NT2/D1 (cell line): ENCODE data around the gene GPR132.
"Not testable (repeated sequence)": the region's sequence is repeated elsewhere in the genome, so short reads cannot be mapped to it uniquely, and the experiment has no call there.

Source experiments
- DNase-seq: peaks from one replicate; pipeline ENCODE4 v3.0.0-alpha.2; 2011; ENCODE audit warnings: low read depth, low spot score
- H3K27me3 ChIP-seq: 2 replicates; pipeline ENCODE4 v1.6.0; 2011; ENCODE audit warnings: mild to moderate bottlenecking; ENCODE audit not compliant: insufficient read length, insufficient read depth
- H3K36me3 ChIP-seq: 2 replicates; pipeline ENCODE4 v1.6.1; 2011; ENCODE audit warnings: mild to moderate bottlenecking, low read length, mixed read lengths; ENCODE audit not compliant: insufficient read depth, insufficient read length
- H3K4me1 ChIP-seq: 2 replicates; pipeline ENCODE4 v1.5.1; 2011; ENCODE audit not compliant: insufficient read depth, insufficient read length
- H3K4me3 ChIP-seq: 2 replicates; pipeline ENCODE4 v1.5.1; 2011; ENCODE audit warnings: low read depth; ENCODE audit not compliant: insufficient read length
- H3K9ac ChIP-seq: 2 replicates; pipeline ENCODE4 v1.6.0; 2011; ENCODE audit warnings: low read depth; ENCODE audit not compliant: insufficient read length
- H3K9me3 ChIP-seq: 2 replicates; pipeline ENCODE4 v1.5.1; 2011; ENCODE audit warnings: mild to moderate bottlenecking, low read length; ENCODE audit not compliant: insufficient read depth
- SUZ12 ChIP-seq: IDR thresholded peaks from 2 replicates; pipeline ENCODE4 v1.6.1; 2011; ENCODE audit not compliant: insufficient read length, insufficient read depth; ENCODE audit errors: extremely low read depth
- YY1 ChIP-seq: IDR thresholded peaks from 2 replicates; pipeline ENCODE4 v1.6.1; 2011; ENCODE audit not compliant: insufficient read length, insufficient read depth
- ZNF274 ChIP-seq: IDR thresholded peaks from 2 replicates; pipeline ENCODE4 v1.6.1; 2011; ENCODE audit warnings: mild to moderate bottlenecking, low read depth, low read length

GPR132 gene

DNA sequence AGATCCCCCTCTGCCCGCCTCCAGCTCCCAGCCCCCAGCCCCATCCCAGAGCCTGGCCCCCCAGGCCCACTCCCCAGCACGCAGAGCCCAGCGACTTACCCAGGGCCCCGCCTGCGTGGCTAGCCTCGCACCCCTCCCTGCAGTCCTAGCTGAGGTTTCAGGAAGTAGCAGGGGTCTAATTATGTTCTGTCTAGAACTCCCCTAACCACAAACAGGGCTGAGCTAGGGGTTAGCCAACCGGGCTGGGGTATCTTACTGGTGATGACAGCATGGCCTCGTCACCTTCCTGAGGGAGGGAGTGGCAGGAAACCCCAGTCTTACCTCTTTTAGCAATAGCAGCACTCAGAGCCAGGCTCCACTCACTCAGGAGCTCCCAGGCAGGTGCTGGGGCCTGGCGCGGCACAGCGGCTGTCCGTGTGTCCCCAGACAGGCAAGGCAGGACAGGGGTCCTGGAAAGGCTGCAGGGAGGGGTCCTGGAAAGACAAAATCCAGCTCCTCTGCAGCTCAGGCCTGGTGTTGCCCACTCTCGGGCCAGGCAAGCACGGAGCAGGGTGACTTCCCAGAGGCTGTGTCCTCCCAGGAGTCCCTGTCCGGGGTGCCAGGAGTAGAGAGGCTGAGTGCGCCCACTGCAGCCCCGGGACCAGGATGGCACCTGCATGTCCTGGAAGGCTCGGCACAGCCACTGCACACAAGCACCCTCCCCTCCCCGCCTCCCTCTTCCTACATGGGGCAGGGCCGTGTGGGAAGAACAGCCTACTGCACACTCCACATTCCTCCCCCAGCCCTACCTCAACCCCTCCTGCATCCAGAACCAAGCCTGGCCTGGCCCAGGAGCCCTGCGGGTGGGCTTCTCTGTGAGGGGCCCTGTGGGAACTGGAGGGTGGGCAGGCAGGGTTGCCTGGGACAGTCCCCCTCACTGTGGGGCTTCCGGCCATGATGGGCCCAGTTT lies at the start of gene GPR132:
Gene GPR132 (minus strand): TSS at position 151 of the 949 bp plus-strand sequence. CDS start 10,010 bp downstream, outside the sequence.
- TF ChIP-seq SUZ12 (no peak), ZNF274 (no peak), YY1 (no peak)
- no peak for DNase-seq
- Histone ChIP-seq H3K4me1 (peaks cover 9% of the 10 kb centered on the region), H3K9me3 (no peaks in the 10 kb centered on the region), H3K36me3 (no peaks in the 10 kb centered on the region), H3K27me3 (no peaks in the 10 kb centered on the region), H3K9ac (no peak within 1 kb of the TSS), H3K4me3 (no peak within 1 kb of the TSS)

- not testable (repeated sequence) for H3K4me3 ChIP-seq, DNase-seq, H3K9me3 ChIP-seq, H3K27me3 ChIP-seq, H3K4me1 ChIP-seq, H3K36me3 ChIP-seq, H3K9ac ChIP-seq
These were observed 44.0 kb upstream of the GPR132 start for GRCh38 chr14:105109243-105109642.

DNA sequence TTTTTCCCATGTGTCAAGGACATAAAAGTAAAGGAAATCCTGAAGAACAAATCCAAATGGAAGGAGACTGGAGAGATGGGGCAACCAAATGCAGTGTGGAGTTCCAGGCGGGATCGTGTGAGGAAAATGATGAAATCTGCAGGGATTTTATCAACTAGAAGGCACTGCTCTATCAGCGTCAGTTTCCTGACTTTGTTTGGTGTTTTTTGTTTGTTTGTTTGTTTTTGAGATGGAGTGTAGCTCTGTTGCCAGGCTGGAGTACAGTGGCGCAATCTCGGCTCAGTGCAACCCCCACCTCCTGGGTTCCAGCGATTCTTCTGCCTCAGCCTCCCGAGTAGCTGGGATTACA lies 43.3 kb upstream of the GPR132 start:
- Histone ChIP-seq H3K27me3 (no peaks in the 10 kb centered on the region), H3K9me3 (no peaks in the 10 kb centered on the region), H3K4me3 (no peak overlapping the region), H3K4me1 (no peaks in the 10 kb centered on the region), H3K36me3 (no peaks in the 10 kb centered on the region), H3K9ac (no peak overlapping the region)
- no peak for DNase-seq
- TF ChIP-seq YY1, result no peak
- no peak for TF ChIP-seq ZNF274
- no peak for TF ChIP-seq SUZ12

GRCh38 chr14:105107781-105108515 lies 42.7 kb upstream of the GPR132 start:
- Histone ChIP-seq H3K4me3 (no peak overlapping the region), H3K36me3 (no peaks in the 10 kb centered on the region), H3K9ac (no peak overlapping the region), H3K9me3 (no peaks in the 10 kb centered on the region), H3K4me1 (no peaks in the 10 kb centered on the region), H3K27me3 (no peaks in the 10 kb centered on the region)
- TF ChIP-seq ZNF274, result no peak
- no peak for TF ChIP-seq YY1
- no peak for TF ChIP-seq SUZ12
- no peak for DNase-seq

GRCh38 chr14:105107351-105107750 lies 42.1 kb upstream of the GPR132 start:
- H3K9ac ChIP-seq, result no peak overlapping the region
- no peak for DNase-seq
- no peaks in the 10 kb centered on the region for H3K36me3 ChIP-seq
- TF ChIP-seq YY1 (no peak), SUZ12 (no peak), ZNF274 (no peak)
- H3K9me3 ChIP-seq, result no peaks in the 10 kb centered on the region
- no peaks in the 10 kb centered on the region for H3K4me1 ChIP-seq
- H3K4me3 ChIP-seq, result no peak overlapping the region
- no peaks in the 10 kb centered on the region for H3K27me3 ChIP-seq

DNA sequence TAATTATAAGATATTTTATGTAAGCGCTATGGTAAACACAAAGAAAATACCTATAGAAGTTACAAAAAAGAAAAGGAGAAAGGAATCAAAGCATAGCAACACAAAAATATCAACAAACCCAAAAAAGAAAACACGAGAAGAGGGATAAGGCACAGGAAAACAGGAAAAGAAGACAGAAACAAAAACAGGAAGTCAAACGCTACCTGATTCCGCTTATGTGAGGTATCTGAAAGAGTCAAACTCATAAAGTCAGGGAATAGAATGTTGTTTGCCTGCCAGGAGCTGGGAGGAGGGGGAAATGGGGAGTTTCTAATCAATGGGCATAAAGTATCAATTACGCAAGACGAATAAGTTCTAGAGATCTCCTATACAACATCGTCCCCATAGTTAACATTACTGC lies 39.9 kb upstream of the GPR132 start:
- TF ChIP-seq YY1 (no peak), ZNF274 (no peak), SUZ12 (no peak)
- Histone ChIP-seq H3K4me3 (no peak overlapping the region), H3K36me3 (no peaks in the 10 kb centered on the region), H3K27me3 (no peaks in the 10 kb centered on the region), H3K4me1 (no peaks in the 10 kb centered on the region), H3K9me3 (peaks cover 12% of the 10 kb centered on the region; the same call in 1 of the 2 replicates), H3K9ac (no peak overlapping the region)
- no peak for DNase-seq

DNA sequence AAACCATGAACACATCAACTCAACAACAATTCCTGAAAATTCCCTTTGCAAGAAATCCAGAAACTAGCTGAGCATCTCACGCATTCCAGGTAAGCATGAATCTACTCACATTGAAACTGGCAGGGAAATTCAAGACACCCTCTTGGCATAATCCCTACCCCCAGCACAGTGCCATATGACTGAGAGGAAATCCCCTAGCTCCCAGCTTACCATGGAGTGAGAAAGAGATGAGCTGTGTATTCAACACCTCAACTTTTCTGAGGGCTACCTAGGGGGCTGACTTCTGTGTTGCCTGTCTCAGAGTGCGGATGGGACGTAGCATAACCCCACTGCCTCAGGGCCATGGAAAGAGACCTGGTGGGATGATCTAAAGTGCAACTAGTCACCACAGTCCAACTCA lies 37.7 kb upstream of the GPR132 start:
- Histone ChIP-seq H3K36me3 (no peaks in the 10 kb centered on the region), H3K27me3 (no peaks in the 10 kb centered on the region)
- TF ChIP-seq YY1 (no peak), SUZ12 (no peak), ZNF274 (no peak)

More for the DNA sequence above, 37.7 kb upstream of the GPR132 start:
- no peaks in the 10 kb centered on the region for H3K4me1 ChIP-seq
- no peak overlapping the region for H3K9ac ChIP-seq
- no peak overlapping the region for H3K4me3 ChIP-seq
- peaks cover 22% of the 10 kb centered on the region; the same call in 1 of the 2 replicates for H3K9me3 ChIP-seq
- no peak for DNase-seq
